Uterus (tissue), 2 donors: Measurements from ENCODE around the gene MAK.

Experiments
- CTCF ChIP-seq, 4 experiments: fragments of 200-600 bp in 2 of 4; fragments of 450-650 bp in 2 of 4; sonication (generic) in 2 of 4; IDR thresholded peaks; one replicate each; pipeline ENCODE4 v1.5.1; 2016 to 2019; ENCODE audit warnings: antibody characterized with exemption in 4 of 4, mild to moderate bottlenecking in 2 of 4, moderate library complexity in 1 of 4
- POLR2A ChIP-seq, 2 donors: fragments of 450-650 bp; IDR thresholded peaks; one replicate each; pipeline ENCODE4 v1.6.1; 2016; ENCODE audit warnings: antibody characterized with exemption in 2 of 2, mild to moderate bottlenecking in 1 of 2, moderate library complexity in 1 of 2

- TF ChIP-seq POLR2A (IDR thresholded peaks at IDR 0.05) (no peak), CTCF (IDR thresholded peaks at IDR 0.05) (no peak)
These were observed 101.6 kb downstream of the MAK start for GRCh38 chr6:10736731-10737130.
